Measurements from ENCODE around the gene MASP1. TPM values are rescaled to one million over a fixed set of nuclear protein-coding genes. Genes with fewer than 3 reads are reported as not detected.

Gene MASP1
- total and polyA plus RNA-seq, 12 donors, result 0.72 to 19.5 (median 4.9) TPM

GRCh38 chr3:187295316-187296034 is 3.9 kb upstream of the MASP1 start:
- Histone ChIP-seq H3K4me1 (replicated peaks in 1 of 2) (peaks cover 0 to 6% of the 10 kb centered on the region in 2 donors), H3K27me3 (no peaks in the 10 kb centered on the region), H3K4me3 (no peak overlapping the region), H3K27ac (no peak overlapping the region), H3K9me3 (replicated peaks in 1 of 3) (no peaks in the 10 kb centered on the region), H3K36me3 (replicated peaks in 1 of 2) (no peaks in the 10 kb centered on the region)
- TF ChIP-seq CTCF (IDR thresholded peaks at IDR 0.05) (no peak), POLR2A (IDR thresholded peaks at IDR 0.05) (no peak)
- WGBS, 4 donors, result 73 to 85% (median 82%) methylated on average over 6 of the region's 6 CpGs
- DNase-seq, result no peak
- intact Hi-C loops (cut with DNase I), result no loop called here

- Histone ChIP-seq H3K27ac (no peak overlapping the region), H3K4me1 (replicated peaks in 1 of 2) (peaks cover 0 to 6% of the 10 kb centered on the region in 2 donors), H3K9me3 (replicated peaks in 1 of 3) (no peaks in the 10 kb centered on the region), H3K4me3 (no peak overlapping the region), H3K27me3 (no peaks in the 10 kb centered on the region), H3K36me3 (replicated peaks in 1 of 2) (no peaks in the 10 kb centered on the region)
- 67 to 80% (median 71%) methylated on average over 8 to 9 of the region's 9 CpGs for WGBS, 4 donors
- DNase-seq, result no peak
- TF ChIP-seq POLR2A (IDR thresholded peaks at IDR 0.05) (no peak), CTCF (IDR thresholded peaks at IDR 0.05) (no peak)
- intact Hi-C loops (cut with DNase I), result no loop called here
Measured at GRCh38 chr3:187293516-187294430, 2.2 kb upstream of the MASP1 start.

GRCh38 chr3:187292631-187293515 is 1.3 kb upstream of the MASP1 start:
- no peak for DNase-seq
- TF ChIP-seq CTCF (IDR thresholded peaks at IDR 0.05) (no peak), POLR2A (IDR thresholded peaks at IDR 0.05) (no peak)
- Histone ChIP-seq H3K9me3 (replicated peaks in 1 of 3) (no peaks in the 10 kb centered on the region), H3K4me3 (no peak overlapping the region), H3K27ac (no peak overlapping the region), H3K36me3 (replicated peaks in 1 of 2) (no peaks in the 10 kb centered on the region), H3K27me3 (no peaks in the 10 kb centered on the region), H3K4me1 (replicated peaks in 1 of 2) (peaks cover 0 to 11% of the 10 kb centered on the region in 2 donors)
- intact Hi-C loops (cut with DNase I), result no loop called here
- 73 to 86% (median 79%) methylated on average over 5 of the region's 5 CpGs for WGBS, 4 donors
